ENCODE data around the gene ABHD10. TPM values are rescaled to one million over a fixed set of nuclear protein-coding genes. Genes with fewer than 3 reads are reported as not detected.

ABHD10 gene
- total RNA-seq, 4 donors from 2014 or later = 2.2 to 23.3 (median 9.3) TPM

DNA sequence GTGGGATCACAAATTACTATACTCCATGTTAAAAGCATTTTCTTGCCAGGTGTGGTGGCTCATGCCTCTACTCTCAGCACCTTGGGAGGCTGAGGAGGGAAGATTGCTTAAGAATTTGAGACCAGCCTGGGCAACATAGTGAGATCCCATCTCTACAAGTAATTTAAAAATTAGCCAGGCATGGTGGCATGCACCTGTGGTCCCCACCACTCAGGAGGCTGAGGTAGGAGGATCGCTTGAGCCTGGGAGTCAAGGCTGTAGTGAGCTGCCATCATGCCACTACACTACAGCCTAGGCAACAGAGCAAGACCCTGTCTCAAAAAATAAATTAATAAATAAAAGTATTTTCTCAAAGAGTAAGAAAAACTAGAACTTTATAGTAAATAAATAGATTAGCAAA is 22.9 kb upstream of the ABHD10 start:
- no peak for DNase-seq
- intact Hi-C loops (cut with DNase I; ENCODE audit: low total_unique reads) (no loop called here), in situ Hi-C loops (cut with MboI; ENCODE audit: low pct_ligation_motif_present in 1 of 4, low pct_unique_long_range_greater_than_20kb in 1 of 4, low sequenced_read_pairs in 3 of 4) (no loop called here)
- Histone ChIP-seq H3K9me3 (no peaks in the 10 kb centered on the region), H3K27me3 (no peaks in the 10 kb centered on the region), H3K4me1 (peaks cover 0 to 5% (median 0%) of the 10 kb centered on the region in 4 donors), H3K27ac (no peak overlapping the region), H3K4me3 (no peak overlapping the region), H3K36me3 (no peaks in the 10 kb centered on the region)
- TF ChIP-seq EP300 (IDR thresholded peaks at IDR 0.05; ENCODE audit: low read depth) (no peak), POLR2A (IDR thresholded peaks at IDR 0.05) (no peak), POLR2AphosphoS5 (IDR thresholded peaks at IDR 0.05) (no peak)
- TF ChIP-seq, protein P1, sequence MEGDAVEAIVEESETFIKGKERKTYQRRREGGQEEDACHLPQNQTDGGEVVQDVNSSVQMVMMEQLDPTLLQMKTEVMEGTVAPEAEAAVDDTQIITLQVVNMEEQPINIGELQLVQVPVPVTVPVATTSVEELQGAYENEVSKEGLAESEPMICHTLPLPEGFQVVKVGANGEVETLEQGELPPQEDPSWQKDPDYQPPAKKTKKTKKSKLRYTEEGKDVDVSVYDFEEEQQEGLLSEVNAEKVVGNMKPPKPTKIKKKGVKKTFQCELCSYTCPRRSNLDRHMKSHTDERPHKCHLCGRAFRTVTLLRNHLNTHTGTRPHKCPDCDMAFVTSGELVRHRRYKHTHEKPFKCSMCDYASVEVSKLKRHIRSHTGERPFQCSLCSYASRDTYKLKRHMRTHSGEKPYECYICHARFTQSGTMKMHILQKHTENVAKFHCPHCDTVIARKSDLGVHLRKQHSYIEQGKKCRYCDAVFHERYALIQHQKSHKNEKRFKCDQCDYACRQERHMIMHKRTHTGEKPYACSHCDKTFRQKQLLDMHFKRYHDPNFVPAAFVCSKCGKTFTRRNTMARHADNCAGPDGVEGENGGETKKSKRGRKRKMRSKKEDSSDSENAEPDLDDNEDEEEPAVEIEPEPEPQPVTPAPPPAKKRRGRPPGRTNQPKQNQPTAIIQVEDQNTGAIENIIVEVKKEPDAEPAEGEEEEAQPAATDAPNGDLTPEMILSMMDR (IDR thresholded peaks at IDR 0.05) = no peak
- WGBS, 2 donors (ENCODE audit: low coverage in 1 of 2) = 80 to 95% methylated on average over 1 of the region's 1 CpG

DNA sequence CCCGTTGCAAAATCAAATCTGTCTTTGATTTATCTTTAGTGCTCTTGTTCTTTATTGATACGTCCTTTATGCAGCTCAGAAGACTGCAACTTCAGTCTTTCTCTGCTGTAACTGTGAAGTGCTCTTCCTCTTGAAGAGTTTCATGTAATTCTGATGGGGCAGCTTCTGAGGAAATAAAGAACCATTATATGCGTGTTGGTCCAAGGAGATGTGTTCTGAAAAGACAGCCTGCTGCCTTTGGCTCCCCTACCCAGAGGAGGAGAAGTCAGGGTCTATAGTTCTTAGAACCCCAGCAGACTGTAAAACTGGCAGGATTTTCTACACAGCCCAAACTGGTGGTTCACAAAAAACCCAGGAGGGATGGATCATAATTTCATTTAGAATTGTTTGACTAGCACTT is 22.4 kb upstream of the ABHD10 start:
- Histone ChIP-seq H3K27ac (no peak overlapping the region), H3K4me3 (no peak overlapping the region), H3K4me1 (peaks cover 0 to 5% (median 0%) of the 10 kb centered on the region in 4 donors), H3K36me3 (no peaks in the 10 kb centered on the region), H3K9me3 (no peaks in the 10 kb centered on the region), H3K27me3 (no peaks in the 10 kb centered on the region)
- WGBS, 2 donors (ENCODE audit: low coverage in 1 of 2) = 86 to 91% methylated on average over 3 of the region's 3 CpGs
- intact Hi-C loops (cut with DNase I; ENCODE audit: low total_unique reads) = no loop called here
- in situ Hi-C loops (cut with MboI; ENCODE audit: low pct_ligation_motif_present in 1 of 4, low pct_unique_long_range_greater_than_20kb in 1 of 4, low sequenced_read_pairs in 3 of 4) = no loop called here
- no peak for DNase-seq
- TF ChIP-seq EP300 (IDR thresholded peaks at IDR 0.05; ENCODE audit: low read depth) (no peak), POLR2A (IDR thresholded peaks at IDR 0.05) (no peak), POLR2AphosphoS5 (IDR thresholded peaks at IDR 0.05) (no peak)
- TF ChIP-seq, protein P1 (IDR thresholded peaks at IDR 0.05) = no peak

DNA sequence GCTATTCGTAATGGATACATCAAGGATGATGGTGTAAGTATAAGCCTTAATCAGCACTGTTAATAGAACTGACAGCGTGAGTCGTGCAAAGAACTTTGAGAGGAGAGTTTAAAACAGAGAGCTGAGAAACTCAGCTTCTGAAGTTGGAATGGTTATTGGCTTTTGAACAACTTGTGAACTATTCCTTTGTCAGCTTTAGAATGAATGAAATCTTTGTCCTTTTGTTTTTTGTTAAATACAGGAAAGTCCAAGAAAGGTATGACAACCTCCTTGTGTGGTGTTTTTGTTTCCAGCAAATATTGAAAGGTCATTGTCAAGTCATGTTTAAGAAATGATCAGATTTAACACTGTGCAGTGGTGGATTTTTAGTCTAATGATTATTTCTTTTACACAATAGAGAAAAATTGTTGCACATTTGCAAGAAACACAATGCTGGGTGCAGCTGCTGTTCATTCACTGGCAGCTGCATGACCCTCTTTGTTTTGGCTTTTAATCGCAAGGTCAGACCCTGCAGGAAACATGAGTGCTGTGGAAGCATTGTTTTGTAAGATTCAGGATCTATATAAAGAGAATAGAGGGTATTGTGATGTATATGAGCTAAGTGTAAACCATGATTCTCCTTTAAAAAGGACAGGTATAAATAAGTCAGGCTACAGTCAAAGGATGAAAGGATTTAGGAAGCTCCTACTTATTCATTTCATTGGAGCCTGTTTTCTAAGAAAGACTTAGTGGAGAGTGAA is 21.7 kb upstream of the ABHD10 start:
- intact Hi-C loops (cut with DNase I; ENCODE audit: low total_unique reads) (no loop called here), in situ Hi-C loops (cut with MboI; ENCODE audit: low pct_ligation_motif_present in 1 of 4, low pct_unique_long_range_greater_than_20kb in 1 of 4, low sequenced_read_pairs in 3 of 4) (no loop called here)
- Histone ChIP-seq H3K36me3 (no peaks in the 10 kb centered on the region), H3K4me3 (no peak overlapping the region), H3K9me3 (no peaks in the 10 kb centered on the region), H3K27ac (no peak overlapping the region), H3K27me3 (no peaks in the 10 kb centered on the region), H3K4me1 (peaks cover 0 to 5% (median 0%) of the 10 kb centered on the region in 4 donors)
- TF ChIP-seq EP300 (IDR thresholded peaks at IDR 0.05; ENCODE audit: low read depth) (no peak), POLR2AphosphoS5 (IDR thresholded peaks at IDR 0.05) (no peak), POLR2A (IDR thresholded peaks at IDR 0.05) (no peak)
- TF ChIP-seq, protein P1 (IDR thresholded peaks at IDR 0.05) = no peak
- 74 to 88% methylated on average over 3 to 4 of the region's 4 CpGs for WGBS, 2 donors (ENCODE audit: low coverage in 1 of 2)
- no peak for DNase-seq

DNA sequence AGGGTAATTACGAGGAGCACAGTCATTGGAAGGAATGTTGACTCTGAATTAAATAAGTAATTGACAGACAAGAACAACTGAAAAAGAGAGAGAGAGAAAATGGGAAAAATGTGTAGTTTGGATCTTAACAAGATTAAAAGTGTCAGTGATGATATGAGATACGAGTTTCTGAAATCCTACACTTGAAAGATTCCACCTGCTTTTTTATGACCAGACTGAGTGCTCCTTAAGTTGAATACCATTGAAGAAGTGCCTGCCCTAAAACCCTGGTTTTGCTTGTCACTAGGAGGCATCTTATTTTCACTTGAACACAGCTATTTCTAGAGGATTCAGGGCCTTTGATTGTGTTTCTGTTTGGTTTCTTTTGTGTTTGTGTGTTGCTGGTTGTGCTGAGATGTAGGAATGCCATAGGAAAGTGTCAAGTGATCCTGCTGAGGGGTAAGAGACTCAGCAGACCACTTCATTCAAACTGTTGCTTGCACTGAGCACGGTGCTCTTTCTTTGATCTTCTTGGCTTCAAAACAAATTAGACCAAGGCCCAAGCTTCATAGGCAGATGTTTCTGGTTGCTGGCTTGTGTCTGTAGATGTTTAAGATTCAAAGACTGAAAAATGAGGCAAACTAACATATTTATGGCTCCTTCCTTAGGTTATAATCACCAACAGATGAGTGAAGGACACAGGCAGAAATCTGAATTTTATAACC is 17.2 kb upstream of the ABHD10 start:
- Histone ChIP-seq H3K27ac (no peak overlapping the region), H3K36me3 (no peaks in the 10 kb centered on the region), H3K9me3 (no peaks in the 10 kb centered on the region), H3K27me3 (no peaks in the 10 kb centered on the region), H3K4me3 (no peak overlapping the region), H3K4me1 (no peaks in the 10 kb centered on the region)
- WGBS, 2 donors (ENCODE audit: low coverage in 1 of 2) = 74 to 82% methylated on average over 2 to 3 of the region's 3 CpGs
- no peak for DNase-seq
- intact Hi-C loops (cut with DNase I; ENCODE audit: low total_unique reads) (no loop called here), in situ Hi-C loops (cut with MboI; ENCODE audit: low pct_ligation_motif_present in 1 of 4, low pct_unique_long_range_greater_than_20kb in 1 of 4, low sequenced_read_pairs in 3 of 4) (loop anchor here in 1 of 4 donors (5.0 kb wide), 1 partner anchor 244 kb away; no protein-coding TSS in a partner anchor)
- TF ChIP-seq POLR2AphosphoS5 (IDR thresholded peaks at IDR 0.05) (no peak), POLR2A (IDR thresholded peaks at IDR 0.05) (no peak), EP300 (IDR thresholded peaks at IDR 0.05; ENCODE audit: low read depth) (no peak)
- TF ChIP-seq, protein P1 (IDR thresholded peaks at IDR 0.05) = no peak
